ENCODE data around the gene GCAT. TPM values are rescaled to one million over a fixed set of nuclear protein-coding genes. Genes with fewer than 3 reads are reported as not detected.
A peak's percentile ranks its signal among the peaks of the same experiment; 100 is the strongest.

The GCAT gene
- total and polyA plus RNA-seq, 2 of the 13 experiments (the other 11 are each of a cell fraction or from before 2014, with no cell fraction given) = 28.0 to 50.3 TPM

DNA sequence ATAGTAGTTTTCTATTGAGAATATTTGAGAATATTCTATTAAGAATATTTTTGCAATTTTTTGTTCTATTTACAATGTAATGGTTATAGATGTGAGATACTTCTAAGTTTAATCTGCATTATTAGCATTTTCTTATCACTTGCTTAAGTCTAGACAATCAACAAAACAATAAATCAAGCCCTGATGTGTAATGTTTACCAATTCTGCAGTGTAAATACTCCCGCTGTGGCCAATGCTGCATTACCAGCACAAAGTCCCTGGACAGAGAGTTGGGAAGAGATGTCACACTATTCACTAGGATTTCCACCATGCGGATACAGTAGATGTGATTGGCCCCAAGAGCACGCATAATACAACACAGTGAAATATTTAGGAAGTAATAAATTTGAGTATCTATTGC lies 47.6 kb upstream of the GCAT start (continued):
- TF ChIP-seq ZNF260 (CRISPR knock-in tag; IDR thresholded peaks at IDR 0.05; ENCODE audit: borderline replicate concordance, low read depth) (no peak), PPARG (CRISPR knock-in tag; conservative IDR thresholded peaks at IDR 0.05) (0 out of 2 replicates have a peak, but pooled peaks have one; percentile 32), NR2F6 (IDR thresholded peaks at IDR 0.05) (no peak), NR2F6 (CRISPR knock-in tag; IDR thresholded peaks at IDR 0.05) (peak; percentile 18; the same call in 1 of the 2 replicates), KLF9 (CRISPR knock-in tag; IDR thresholded peaks at IDR 0.05; ENCODE audit: low read depth) (no peak), MEF2D (CRISPR knock-in tag; IDR thresholded peaks at IDR 0.05) (no peak), RBFOX2 (IDR thresholded peaks at IDR 0.05; ENCODE audit: low read depth, low read length) (no peak), NFE2L2 (IDR thresholded peaks at IDR 0.05; ENCODE audit: low read length) (no peak), CREM (IDR thresholded peaks at IDR 0.05) (peak; percentile 40; the same call in 1 of the 2 replicates), CREM (CRISPR knock-in tag; IDR thresholded peaks at IDR 0.05) (no peak)
- TF ChIP-seq, protein P1, sequence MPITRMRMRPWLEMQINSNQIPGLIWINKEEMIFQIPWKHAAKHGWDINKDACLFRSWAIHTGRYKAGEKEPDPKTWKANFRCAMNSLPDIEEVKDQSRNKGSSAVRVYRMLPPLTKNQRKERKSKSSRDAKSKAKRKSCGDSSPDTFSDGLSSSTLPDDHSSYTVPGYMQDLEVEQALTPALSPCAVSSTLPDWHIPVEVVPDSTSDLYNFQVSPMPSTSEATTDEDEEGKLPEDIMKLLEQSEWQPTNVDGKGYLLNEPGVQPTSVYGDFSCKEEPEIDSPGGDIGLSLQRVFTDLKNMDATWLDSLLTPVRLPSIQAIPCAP (CRISPR knock-in tag; IDR thresholded peaks at IDR 0.05; ENCODE audit: low read depth) = no peak

DNA sequence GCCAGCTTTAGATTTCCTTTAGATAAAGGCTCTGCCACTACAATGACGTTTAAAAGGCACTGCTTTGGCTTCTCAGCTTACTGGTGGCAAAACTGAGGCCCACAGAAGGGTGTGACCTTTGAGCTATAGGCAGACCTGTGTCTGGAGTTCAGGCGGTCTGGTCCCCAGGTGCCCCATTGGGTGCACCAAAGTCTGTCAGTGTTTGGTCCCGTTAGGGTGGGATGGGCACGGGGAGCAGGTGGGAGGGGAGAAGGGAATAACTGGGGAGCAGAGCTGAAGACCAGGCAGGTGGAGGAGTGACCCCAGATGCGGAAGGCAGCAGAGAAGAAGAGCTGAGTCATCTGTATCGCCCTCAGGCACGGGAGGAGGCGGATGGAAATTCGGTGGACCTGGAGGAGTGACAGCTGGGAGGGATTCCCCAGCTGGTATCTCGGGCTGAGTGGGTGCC lies 45.3 kb upstream of the GCAT start:
- no peak for ATAC-seq
- Histone ChIP-seq H2AFZ (ENCODE audit: low read length) (no peak overlapping the region), H3K27ac (ENCODE audit: extremely low read length, insufficient read depth, low read length) (no peak overlapping the region), H3K27me3 (ENCODE audit: control insufficient read depth in 1 of 2, insufficient read depth in 2 of 2, low read length in 2 of 2) (no peaks in the 10 kb centered on the region), H3K4me2 (ENCODE audit: low read depth, low read length) (peak overlapping the region; percentile 6), H3K4me3 (replicated peaks in 1 of 3; ENCODE audit: insufficient read depth in 1 of 3, low read depth in 2 of 3, low read length in 3 of 3) (no peak overlapping the region), H3K9me3 (ENCODE audit: low read length) (no peaks in the 10 kb centered on the region), H3K9ac (ENCODE audit: insufficient read depth, low read depth, low read length) (no peak overlapping the region), H4K20me1 (ENCODE audit: insufficient read depth, low read length) (no peaks in the 10 kb centered on the region), H3K79me2 (ENCODE audit: insufficient read depth, low read length) (no peaks in the 10 kb centered on the region), H3K36me3 (replicated peaks in 1 of 2; ENCODE audit: control insufficient read depth in 1 of 2, insufficient read depth in 2 of 2, low read length in 2 of 2) (peaks cover 2 to 24% of the 10 kb centered on the region in 2 experiments; a peak in 4 of 5 replicates), H3K4me1 (ENCODE audit: insufficient read depth, low read length) (peaks cover 57% of the 10 kb centered on the region)
- WGBS (ENCODE audit: low lambda C conversion rate) = 61% methylated on average over 9 of the region's 10 CpGs
- POLR2A ChIA-PET = interaction anchor here (0.6 to 2.1 kb wide), 4 partner anchors 20 to 250 kb away, joined by 3 to 8 read pairs (median 4); partner anchors contain the start of gene GCAT
- no peak for DNase-seq (ENCODE audit: low spot score)
- no TSS peak for BruUV-seq (replicated peaks)
- in situ Hi-C loops (cut with HindIII; ENCODE audit: extremely low pct_ligation_motif_present, low pct_unique_long_range_greater_than_20kb) (no loop called here), intact Hi-C loops (cut with micrococcal nuclease; ENCODE audit: unreplicated experiment) (no loop called here)
- peak; percentile 40 for FAIRE-seq
- CTCF ChIA-PET (ENCODE audit: low intra/inter-chr PET ratio, low total read pairs) = no interaction called here
- TF ChIP-seq, protein P2, sequence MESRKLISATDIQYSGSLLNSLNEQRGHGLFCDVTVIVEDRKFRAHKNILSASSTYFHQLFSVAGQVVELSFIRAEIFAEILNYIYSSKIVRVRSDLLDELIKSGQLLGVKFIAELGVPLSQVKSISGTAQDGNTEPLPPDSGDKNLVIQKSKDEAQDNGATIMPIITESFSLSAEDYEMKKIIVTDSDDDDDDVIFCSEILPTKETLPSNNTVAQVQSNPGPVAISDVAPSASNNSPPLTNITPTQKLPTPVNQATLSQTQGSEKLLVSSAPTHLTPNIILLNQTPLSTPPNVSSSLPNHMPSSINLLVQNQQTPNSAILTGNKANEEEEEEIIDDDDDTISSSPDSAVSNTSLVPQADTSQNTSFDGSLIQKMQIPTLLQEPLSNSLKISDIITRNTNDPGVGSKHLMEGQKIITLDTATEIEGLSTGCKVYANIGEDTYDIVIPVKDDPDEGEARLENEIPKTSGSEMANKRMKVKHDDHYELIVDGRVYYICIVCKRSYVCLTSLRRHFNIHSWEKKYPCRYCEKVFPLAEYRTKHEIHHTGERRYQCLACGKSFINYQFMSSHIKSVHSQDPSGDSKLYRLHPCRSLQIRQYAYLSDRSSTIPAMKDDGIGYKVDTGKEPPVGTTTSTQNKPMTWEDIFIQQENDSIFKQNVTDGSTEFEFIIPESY (CRISPR knock-in tag; IDR thresholded peaks at IDR 0.05) = 0 out of 2 replicates have a peak, but pooled peaks have one; percentile 30
- TF ChIP-seq ZNF841 (CRISPR knock-in tag; IDR thresholded peaks at IDR 0.05; ENCODE audit: borderline replicate concordance) = no peak
- no peak for TF ChIP-seq KLF16 (CRISPR knock-in tag; IDR thresholded peaks at IDR 0.05)
- TF ChIP-seq ZNF337 (CRISPR knock-in tag; IDR thresholded peaks at IDR 0.05; ENCODE audit: borderline replicate concordance, low read depth) = no peak
- peak; percentile 34; the same call in 1 of the 2 replicates for TF ChIP-seq ZBTB38 (CRISPR knock-in tag; IDR thresholded peaks at IDR 0.05)
- TF ChIP-seq, protein P3, sequence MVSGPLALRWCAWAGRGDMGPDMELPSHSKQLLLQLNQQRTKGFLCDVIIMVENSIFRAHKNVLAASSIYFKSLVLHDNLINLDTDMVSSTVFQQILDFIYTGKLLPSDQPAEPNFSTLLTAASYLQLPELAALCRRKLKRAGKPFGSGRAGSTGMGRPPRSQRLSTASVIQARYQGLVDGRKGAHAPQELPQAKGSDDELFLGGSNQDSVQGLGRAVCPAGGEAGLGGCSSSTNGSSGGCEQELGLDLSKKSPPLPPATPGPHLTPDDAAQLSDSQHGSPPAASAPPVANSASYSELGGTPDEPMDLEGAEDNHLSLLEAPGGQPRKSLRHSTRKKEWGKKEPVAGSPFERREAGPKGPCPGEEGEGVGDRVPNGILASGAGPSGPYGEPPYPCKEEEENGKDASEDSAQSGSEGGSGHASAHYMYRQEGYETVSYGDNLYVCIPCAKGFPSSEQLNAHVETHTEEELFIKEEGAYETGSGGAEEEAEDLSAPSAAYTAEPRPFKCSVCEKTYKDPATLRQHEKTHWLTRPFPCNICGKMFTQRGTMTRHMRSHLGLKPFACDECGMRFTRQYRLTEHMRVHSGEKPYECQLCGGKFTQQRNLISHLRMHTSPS (CRISPR knock-in tag; IDR thresholded peaks at IDR 0.05; ENCODE audit: low read depth) = no peak
- TF ChIP-seq HNF4G (IDR thresholded peaks at IDR 0.05; ENCODE audit: borderline replicate concordance, low read depth, low read length) = peak; percentile 82
- 0 out of 2 replicates have a peak, but pooled peaks have one; percentile 39 for TF ChIP-seq HNF4G (CRISPR knock-in tag; IDR thresholded peaks at IDR 0.05; ENCODE audit: borderline replicate concordance, low read depth)
- no peak for TF ChIP-seq SMARCE1 (IDR thresholded peaks at IDR 0.05; ENCODE audit: borderline replicate concordance)
- peak; percentile 94 for TF ChIP-seq ZNF629 (CRISPR knock-in tag; conservative IDR thresholded peaks at IDR 0.05)
- TF ChIP-seq ZNF160 (CRISPR knock-in tag; IDR thresholded peaks at IDR 0.05) = no peak
